CD14-positive monocyte (primary cell): Measurements from ENCODE around the gene CCDC188. TPM values are rescaled to one million over a fixed set of nuclear protein-coding genes. Genes with fewer than 3 reads are reported as not detected.
A peak's percentile ranks its signal among the peaks of the same experiment; 100 is the strongest.

ENCODE experiments used
- DNase-seq, 3 donors: peaks; one replicate each; pipeline ENCODE4 v3.0.0-alpha.2; 2011 to 2022
- H2AFZ ChIP-seq: 2 replicates; pipeline ENCODE4 v1.6.0; 2012; ENCODE audit warnings: mild to moderate bottlenecking, low read depth, low read length, inconsistent platforms; ENCODE audit not compliant: insufficient read depth, poor library complexity, severe bottlenecking
- H3K27ac ChIP-seq, 2 donors: 1 replicate in 1 of 2; 2 replicates in 1 of 2; pipeline ENCODE4 v1.5.1; 2012 to 2013; ENCODE audit warnings: low read length in 2 of 2, control low read depth in 1 of 2, inconsistent platforms in 1 of 2, low read depth in 1 of 2, mild to moderate bottlenecking in 1 of 2
- H3K27me3 ChIP-seq, 2 donors: one replicate each; pipeline versions ENCODE4 v1.6.0 to v1.6.1; 2011 to 2013; ENCODE audit warnings: low read length in 2 of 2; ENCODE audit not compliant: control insufficient read depth in 2 of 2, insufficient read depth in 2 of 2
- H3K36me3 ChIP-seq, 2 donors: replicated peaks in 1 of 2; 1 replicate in 1 of 2; 2 replicates in 1 of 2; pipeline versions ENCODE4 v1.5.1 to v1.6.1; 2012 to 2013; ENCODE audit warnings: low read length in 2 of 2, control low read depth in 1 of 2, inconsistent platforms in 1 of 2, mild to moderate bottlenecking in 1 of 2; ENCODE audit not compliant: insufficient read depth in 2 of 2, control insufficient read depth in 1 of 2
- H3K4me1 ChIP-seq, 2 donors: 1 replicate in 1 of 2; 2 replicates in 1 of 2; pipeline versions ENCODE4 v1.5.1 to v1.6.1; 2012 to 2013; ENCODE audit warnings: low read length in 2 of 2, control low read depth in 1 of 2, inconsistent platforms in 1 of 2, mild to moderate bottlenecking in 1 of 2, moderate library complexity in 1 of 2; ENCODE audit not compliant: insufficient read depth in 2 of 2, control insufficient read depth in 1 of 2
- H3K4me2 ChIP-seq: replicated peaks from 2 replicates; pipeline ENCODE3; 2012; ENCODE audit warnings: low read length, moderate library complexity, mild to moderate bottlenecking; ENCODE audit not compliant: poor library complexity, severe bottlenecking; ENCODE audit errors: extremely low read depth
- H3K4me3 ChIP-seq, 3 experiments: fragments of 200-600 bp in 1 of 3; sonication (generic) in 1 of 3; replicated peaks in 1 of 3; 1 replicate in 2 of 3; 2 replicates in 1 of 3; pipeline ENCODE4 v1.5.1; 2011 to 2013; ENCODE audit warnings: low read length in 3 of 3, mild to moderate bottlenecking in 3 of 3, control low read depth in 2 of 3, low read depth in 2 of 3, inconsistent platforms in 1 of 3, moderate library complexity in 1 of 3
- H3K79me2 ChIP-seq: 2 replicates; pipeline ENCODE4 v1.6.0; 2012; ENCODE audit warnings: mild to moderate bottlenecking, control low read depth, inconsistent platforms, low read length, moderate library complexity; ENCODE audit not compliant: insufficient read depth
- H3K9ac ChIP-seq: 2 replicates; pipeline ENCODE4 v1.6.0; 2017; ENCODE audit warnings: low read length, mild to moderate bottlenecking; ENCODE audit not compliant: insufficient read depth, poor library complexity, severe bottlenecking
- H3K9me3 ChIP-seq, 2 donors: replicated peaks in 1 of 2; 1 replicate in 1 of 2; 2 replicates in 1 of 2; pipeline versions ENCODE4 v1.5.1 to v1.6.1; 2012 to 2013; ENCODE audit warnings: low read length in 2 of 2, control low read depth in 1 of 2; ENCODE audit not compliant: control insufficient read depth in 1 of 2, insufficient read depth in 1 of 2
- H4K20me1 ChIP-seq: 2 replicates; pipeline ENCODE4 v1.6.0; 2012; ENCODE audit warnings: mild to moderate bottlenecking, low read length, control low read depth, moderate library complexity; ENCODE audit not compliant: insufficient read depth
- H3K27ac Mint-ChIP-seq, 7 donors: one replicate each; pipeline ENCODE4 v1.8.0; 2020; ENCODE audit warnings: mild to moderate bottlenecking in 7 of 7, mixed read lengths in 7 of 7, moderate library complexity in 6 of 7, inconsistent platforms in 2 of 7
- H3K27me3 Mint-ChIP-seq, 3 donors: one replicate each; pipeline ENCODE4 v1.8.0; 2021 to 2022; ENCODE audit warnings: low read depth in 3 of 3, mild to moderate bottlenecking in 3 of 3, mixed read lengths in 3 of 3, moderate library complexity in 3 of 3, inconsistent platforms in 1 of 3
- H3K36me3 Mint-ChIP-seq, 2 donors: one replicate each; pipeline ENCODE4 v1.8.0; 2020; ENCODE audit warnings: mixed read lengths in 2 of 2, inconsistent platforms in 1 of 2, mild to moderate bottlenecking in 1 of 2
- H3K4me1 Mint-ChIP-seq: one replicate; pipeline ENCODE4 v1.8.0; 2020; ENCODE audit warnings: mild to moderate bottlenecking, mixed read lengths
- H3K4me3 Mint-ChIP-seq, 2 donors: one replicate each; pipeline ENCODE4 v1.8.0; 2020; ENCODE audit warnings: mild to moderate bottlenecking in 2 of 2, mixed read lengths in 2 of 2, moderate library complexity in 1 of 2
- H3K9me3 Mint-ChIP-seq, 7 donors: one replicate each; pipeline ENCODE4 v1.8.0; 2020 to 2022; ENCODE audit warnings: mixed read lengths in 7 of 7, mild to moderate bottlenecking in 6 of 7, moderate library complexity in 6 of 7, inconsistent platforms in 2 of 7
- CTCF ChIP-seq: fragments of 200-600 bp; IDR thresholded peaks from one replicate; pipeline ENCODE4 v1.8.0; 2022; ENCODE audit warnings: antibody characterized with exemption, mild to moderate bottlenecking
- WGBS: methylation state at CpG from one replicate; pipeline ENCODE4 v1.1.5; 2013; ENCODE audit warnings: missing lambda C conversion rate; ENCODE audit not compliant: insufficient coverage; 5-methylcytosine and 5-hydroxymethylcytosine counted together
- intact Hi-C, 2 donors: fragments of 100-400 bp; cut with micrococcal nuclease; formaldehyde crosslinking; loops; one replicate each; pipeline versions ENCODE4 v1.15.0 to v1.15.1; 2023
- polyA plus RNA-seq, 3 donors: library from polyadenylated mRNA; depleted of rRNA in 1 of 3; unstranded in 2 of 3; stranded (reverse) in 1 of 3; fragments of 300-500 nt in 2 of 3; fragments of >200 nt in 1 of 3; fragmentation: Illumina TruSeq in 2 of 3; gene quantifications; 1 replicate in 2 of 3; 2 replicates in 1 of 3; pipeline ENCODE4 v1.2.3, GENCODE V29; 2012 to 2021

The CCDC188 gene
- polyA plus RNA-seq, 3 donors: 0.15 TPM; not detected in 2

DNA sequence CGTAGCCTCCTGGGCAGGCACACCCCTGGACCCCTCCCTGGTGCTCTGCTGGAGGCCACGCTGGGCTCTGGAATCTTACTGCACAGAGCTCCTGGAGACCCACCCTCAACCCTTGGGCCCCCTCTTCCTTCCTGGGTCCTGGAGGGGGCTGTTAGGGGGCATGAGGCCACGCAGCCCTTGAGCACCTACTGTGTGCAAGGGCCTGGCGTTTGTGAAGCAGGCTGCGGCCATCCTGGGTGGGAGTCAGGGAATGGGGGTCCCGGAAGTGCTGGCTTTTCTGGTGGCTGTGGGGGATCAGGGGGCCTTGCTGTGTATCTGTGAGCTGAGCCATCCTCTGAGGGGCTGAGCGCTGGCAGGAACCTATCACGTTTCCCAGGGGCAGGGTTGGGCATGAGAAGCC is 40.9 kb upstream of the CCDC188 start:
- WGBS: 90% methylated on average over 2 of the region's 8 CpGs
- Mint-ChIP-seq H3K27me3 (peaks cover 0 to 6% (median 0%) of the 10 kb centered on the region in 3 donors), H3K4me1 (no peaks in the 10 kb centered on the region), H3K36me3 (no peaks in the 10 kb centered on the region), H3K4me3 (no peak overlapping the region), H3K27ac (no peak overlapping the region), H3K9me3 (no peaks in the 10 kb centered on the region)
- Histone ChIP-seq H3K9me3 (no peaks in the 10 kb centered on the region), H3K27ac (no peak overlapping the region), H3K79me2 (no peaks in the 10 kb centered on the region), H3K4me3 (no peak overlapping the region), H3K27me3 (no peaks in the 10 kb centered on the region), H3K36me3 (no peaks in the 10 kb centered on the region), H3K9ac (no peak overlapping the region), H2AFZ (no peak overlapping the region), H3K4me1 (no peaks in the 10 kb centered on the region), H4K20me1 (no peaks in the 10 kb centered on the region), H3K4me2 (no peak overlapping the region)
- no peak for TF ChIP-seq CTCF
- no peak for DNase-seq
- intact Hi-C loops: no loop called here

- WGBS: 86% methylated on average over 10 of the region's 10 CpGs
- no peak for TF ChIP-seq CTCF
- H4K20me1 ChIP-seq: no peaks in the 10 kb centered on the region
- Mint-ChIP-seq H3K27me3 (peaks cover 0 to 6% (median 0%) of the 10 kb centered on the region in 3 donors), H3K4me3 (no peak overlapping the region), H3K36me3 (no peaks in the 10 kb centered on the region), H3K4me1 (no peaks in the 10 kb centered on the region), H3K9me3 (no peaks in the 10 kb centered on the region), H3K27ac (peak overlapping the region in 1 of 7 donors; percentile 68)
- no peaks in the 10 kb centered on the region for H3K4me1 ChIP-seq
- intact Hi-C loops: no loop called here
- H3K9ac ChIP-seq: no peak overlapping the region
- H3K27ac ChIP-seq: no peak overlapping the region
- no peak overlapping the region for H3K4me2 ChIP-seq
- no peaks in the 10 kb centered on the region for H3K79me2 ChIP-seq
- no peaks in the 10 kb centered on the region for H3K36me3 ChIP-seq
- H3K9me3 ChIP-seq: no peaks in the 10 kb centered on the region
- H3K4me3 ChIP-seq: no peak overlapping the region
- DNase-seq: no peak
- H3K27me3 ChIP-seq: no peaks in the 10 kb centered on the region
- H2AFZ ChIP-seq: no peak overlapping the region
These were observed 40.2 kb upstream of the CCDC188 start for GRCh38 chr22:20191000-20191515.
